PC-3 (cell line): ENCODE data around the gene TRAF1. TPM values are rescaled to one million over a fixed set of nuclear protein-coding genes. Genes with fewer than 3 reads are reported as not detected.

Source experiments
- ATAC-seq: fragments of 200-7000 bp; cut with Tn5 transposase; 2 replicates; pipeline ENCODE4 v1.9.1; 2020; ENCODE audit warnings: mild to moderate bottlenecking, moderate library complexity
- BruUV-seq: library from RNA; stranded (reverse); fragments of 400-500 nt; replicated peaks from 2 replicates; lab custom pipeline; 2021; lab: Mats Ljungman, UMichigan
- CTCF ChIA-PET: fragments of 300-600 bp; sonication (Branson Sonifier 250); formaldehyde crosslinking; loops from one replicate; lab custom pipeline; 2022; ENCODE audit warnings: antibody characterized with exemption; lab: Charles Lee
- POLR2A ChIA-PET: fragments of 300-600 bp; sonication (Branson Sonifier 250); formaldehyde crosslinking; loops from one replicate; lab custom pipeline; 2022; ENCODE audit warnings: antibody characterized with exemption; ENCODE audit not compliant: unreplicated experiment; lab: Charles Lee
- DNase-seq: peaks from one replicate; pipeline ENCODE4 v3.0.0-alpha.2; 2015
- H2AFZ ChIP-seq: fragments of 300-600 bp; sonication (generic); 2 replicates; pipeline ENCODE4 v1.6.0; 2016; ENCODE audit warnings: antibody characterized with exemption, low read length
- H3F3A ChIP-seq: fragments of 300-600 bp; sonication (generic); one replicate; pipeline ENCODE4 v1.6.0; 2017; ENCODE audit warnings: antibody characterized with exemption, low read length, control low read depth, mild to moderate bottlenecking; ENCODE audit not compliant: unreplicated experiment
- H3K27ac ChIP-seq: fragments of 300-600 bp; sonication (generic); 2 replicates; pipeline ENCODE4 v1.5.1; 2016; ENCODE audit warnings: mild to moderate bottlenecking, low read length
- H3K27me3 ChIP-seq: fragments of 300-600 bp; sonication (generic); 2 replicates; pipeline ENCODE4 v1.6.1; 2016; ENCODE audit warnings: low read length, mixed read lengths
- H3K36me3 ChIP-seq: fragments of 300-600 bp; sonication (generic); 2 replicates; pipeline ENCODE4 v1.6.1; 2016; ENCODE audit warnings: low read depth, mixed run types, low read length, mixed read lengths
- H3K4me1 ChIP-seq: fragments of 300-600 bp; sonication (generic); 2 replicates; pipeline ENCODE4 v1.5.1; 2016; ENCODE audit warnings: low read length; ENCODE audit not compliant: insufficient read depth
- H3K4me2 ChIP-seq: fragments of 300-600 bp; sonication (generic); 2 replicates; pipeline ENCODE4 v1.6.0; 2016; ENCODE audit warnings: low read length
- H3K4me3 ChIP-seq: fragments of 300-600 bp; sonication (generic); 2 replicates; pipeline ENCODE4 v1.5.1; 2016; ENCODE audit warnings: mild to moderate bottlenecking, low read length, mixed read lengths
- H3K79me2 ChIP-seq: fragments of 300-600 bp; sonication (generic); 2 replicates; pipeline ENCODE4 v1.6.1; 2017; ENCODE audit warnings: low read length, mixed read lengths
- H3K9ac ChIP-seq: fragments of 300-600 bp; sonication (generic); 2 replicates; pipeline ENCODE4 v1.6.0; 2016; ENCODE audit warnings: mild to moderate bottlenecking, low read length
- H3K9me2 ChIP-seq: fragments of 300-600 bp; sonication (generic); replicated peaks from 2 replicates; pipeline ENCODE4 v1.6.1; 2016; ENCODE audit warnings: mixed run types, low read length, mixed read lengths
- H3K9me3 ChIP-seq: fragments of 300-600 bp; sonication (generic); 2 replicates; pipeline ENCODE4 v1.6.1; 2016; ENCODE audit warnings: low read length, mixed read lengths
- H4K20me1 ChIP-seq: fragments of 300-600 bp; sonication (generic); 2 replicates; pipeline ENCODE4 v1.6.1; 2016; ENCODE audit warnings: low read length, mixed read lengths
- EZH2 ChIP-seq: fragments of 300-600 bp; sonication (generic); IDR thresholded peaks from one replicate; pipeline ENCODE4 v1.6.1; 2017; ENCODE audit warnings: antibody characterized with exemption, mild to moderate bottlenecking, low read length; ENCODE audit not compliant: unreplicated experiment
- EZH2phosphoT487 ChIP-seq: fragments of 300-600 bp; sonication (generic); IDR thresholded peaks from 2 replicates; pipeline ENCODE4 v1.6.1; 2018; ENCODE audit warnings: mild to moderate bottlenecking, antibody characterized with exemption, low read length, borderline replicate concordance
- intact Hi-C: fragments of 100-400 bp; cut with micrococcal nuclease; formaldehyde crosslinking; loops from 2 replicates; pipeline ENCODE4 v1.9.0; 2023
- total RNA-seq: library from RNA; depleted of rRNA; stranded (reverse); fragments of >200 nt; gene quantifications from 2 replicates; pipeline ENCODE4 v1.2.3, GENCODE V29; 2014
- TF ChIP-seq, protein P1 (sequence below): fragments of 300-600 bp; sonication (generic); conservative IDR thresholded peaks from 2 replicates; pipeline ENCODE4 v1.5.1; 2017; ENCODE audit warnings: antibody characterized with exemption, low read depth, mild to moderate bottlenecking, low read length

Gene TRAF1
- total RNA-seq, 1 experiment from 2014 or later = 0.15 TPM

GRCh38 chr9:120923620-120924328, 2.8 kb downstream of the TRAF1 start:
- intact Hi-C loops = no loop called here
- ChIA-PET POLR2A (no interaction called here), CTCF (no interaction called here)
- Histone ChIP-seq H3K9ac (no peak overlapping the region), H3K9me3 (no peaks in the 10 kb centered on the region), H3K9me2 (no peaks in the 10 kb centered on the region), H3K4me3 (no peak overlapping the region), H3K4me1 (no peaks in the 10 kb centered on the region), H3K36me3 (no peaks in the 10 kb centered on the region), H3K79me2 (no peaks in the 10 kb centered on the region), H3K4me2 (no peak overlapping the region), H3K27ac (no peak overlapping the region), H4K20me1 (no peaks in the 10 kb centered on the region), H3K27me3 (no peaks in the 10 kb centered on the region), H2AFZ (no peak overlapping the region), H3F3A (no peaks in the 10 kb centered on the region)
- no TSS peak for BruUV-seq
- ATAC-seq = no peak
- TF ChIP-seq, protein P1, sequence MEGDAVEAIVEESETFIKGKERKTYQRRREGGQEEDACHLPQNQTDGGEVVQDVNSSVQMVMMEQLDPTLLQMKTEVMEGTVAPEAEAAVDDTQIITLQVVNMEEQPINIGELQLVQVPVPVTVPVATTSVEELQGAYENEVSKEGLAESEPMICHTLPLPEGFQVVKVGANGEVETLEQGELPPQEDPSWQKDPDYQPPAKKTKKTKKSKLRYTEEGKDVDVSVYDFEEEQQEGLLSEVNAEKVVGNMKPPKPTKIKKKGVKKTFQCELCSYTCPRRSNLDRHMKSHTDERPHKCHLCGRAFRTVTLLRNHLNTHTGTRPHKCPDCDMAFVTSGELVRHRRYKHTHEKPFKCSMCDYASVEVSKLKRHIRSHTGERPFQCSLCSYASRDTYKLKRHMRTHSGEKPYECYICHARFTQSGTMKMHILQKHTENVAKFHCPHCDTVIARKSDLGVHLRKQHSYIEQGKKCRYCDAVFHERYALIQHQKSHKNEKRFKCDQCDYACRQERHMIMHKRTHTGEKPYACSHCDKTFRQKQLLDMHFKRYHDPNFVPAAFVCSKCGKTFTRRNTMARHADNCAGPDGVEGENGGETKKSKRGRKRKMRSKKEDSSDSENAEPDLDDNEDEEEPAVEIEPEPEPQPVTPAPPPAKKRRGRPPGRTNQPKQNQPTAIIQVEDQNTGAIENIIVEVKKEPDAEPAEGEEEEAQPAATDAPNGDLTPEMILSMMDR = no peak
- TF ChIP-seq EZH2phosphoT487 (no peak), EZH2 (no peak)
- no peak for DNase-seq

DNA sequence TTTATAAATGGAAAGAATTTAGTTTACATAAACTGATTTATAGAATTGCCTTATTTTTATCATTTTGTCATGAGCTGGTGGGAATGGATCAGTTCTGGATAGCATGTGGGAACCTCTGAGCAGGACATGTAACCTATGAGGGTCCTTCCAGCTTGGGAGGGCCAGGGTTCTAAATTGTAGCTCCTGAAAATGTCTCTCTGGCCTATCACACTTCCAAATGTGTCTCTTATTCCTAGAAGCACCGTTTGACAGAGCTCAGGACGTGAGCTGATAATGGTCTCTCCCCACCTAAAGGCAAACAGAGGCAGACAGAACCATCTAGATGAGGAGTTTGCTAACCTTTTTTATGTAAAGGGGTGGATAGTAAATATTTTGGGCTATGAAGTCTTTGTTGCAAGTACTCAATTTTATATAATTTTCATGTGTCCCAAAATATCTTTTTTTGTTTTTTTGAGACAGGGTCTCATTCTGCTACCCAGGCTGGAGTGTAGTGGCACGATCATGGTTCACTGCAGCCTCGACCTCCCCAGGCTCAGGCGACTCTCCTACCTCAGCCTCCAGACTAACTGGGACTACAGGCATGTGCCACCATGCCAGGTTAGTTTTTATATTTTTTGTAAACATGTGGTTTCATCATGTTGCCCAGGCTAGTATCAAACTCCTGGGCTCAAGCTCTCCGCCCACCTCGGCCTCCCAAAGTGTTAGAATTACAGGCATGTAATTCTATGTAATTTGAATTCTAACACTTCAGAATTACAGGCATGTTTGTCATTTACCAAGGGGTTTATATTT, 4.0 kb downstream of the TRAF1 start:
- no peak for DNase-seq

More for the DNA sequence above, 4.0 kb downstream of the TRAF1 start:
- H4K20me1 ChIP-seq = no peaks in the 10 kb centered on the region
- no peak overlapping the region for H3K9ac ChIP-seq
- H3K36me3 ChIP-seq = no peaks in the 10 kb centered on the region
- no peaks in the 10 kb centered on the region for H3K4me1 ChIP-seq
- no peak for ATAC-seq
- ChIA-PET POLR2A (no interaction called here), CTCF (no interaction called here)
- H3K9me2 ChIP-seq = no peaks in the 10 kb centered on the region
- no peak overlapping the region for H3K4me2 ChIP-seq
- H3K4me3 ChIP-seq = no peak overlapping the region
- no peaks in the 10 kb centered on the region for H3K27me3 ChIP-seq
- no peak overlapping the region for H3K27ac ChIP-seq
- no TSS peak for BruUV-seq
- no peaks in the 10 kb centered on the region for H3K9me3 ChIP-seq
- H3K79me2 ChIP-seq = no peaks in the 10 kb centered on the region
- no peak overlapping the region for H2AFZ ChIP-seq
- intact Hi-C loops = no loop called here
- no peak for TF ChIP-seq EZH2
- TF ChIP-seq EZH2phosphoT487 = no peak
- TF ChIP-seq, protein P1 = no peak
- H3F3A ChIP-seq = no peaks in the 10 kb centered on the region
